Gastrocnemius medialis (tissue), 4 donors: Measurements from ENCODE around the gene SCMH1.

Experiments
- POLR2A ChIP-seq, 2 donors: fragments of 450-650 bp; IDR thresholded peaks; one replicate each; pipeline ENCODE4 v1.6.1; 2017; ENCODE audit warnings: antibody characterized with exemption in 2 of 2, mild to moderate bottlenecking in 2 of 2, moderate library complexity in 2 of 2
- TF ChIP-seq, protein P1 (sequence below), 5 experiments: fragments of 450-650 bp in 3 of 5; fragments of 200-600 bp in 2 of 5; sonication (generic) in 2 of 5; IDR thresholded peaks in 4 of 5; conservative IDR thresholded peaks in 1 of 5; 1 replicate in 4 of 5; 2 replicates in 1 of 5; pipeline ENCODE4 v1.5.1; 2016 to 2019; ENCODE audit warnings: antibody characterized with exemption in 5 of 5, mild to moderate bottlenecking in 3 of 5, moderate library complexity in 3 of 5

GRCh38 chr1:41282679-41283317 lies 40.7 kb upstream of the SCMH1 start:
- TF ChIP-seq, protein P1, sequence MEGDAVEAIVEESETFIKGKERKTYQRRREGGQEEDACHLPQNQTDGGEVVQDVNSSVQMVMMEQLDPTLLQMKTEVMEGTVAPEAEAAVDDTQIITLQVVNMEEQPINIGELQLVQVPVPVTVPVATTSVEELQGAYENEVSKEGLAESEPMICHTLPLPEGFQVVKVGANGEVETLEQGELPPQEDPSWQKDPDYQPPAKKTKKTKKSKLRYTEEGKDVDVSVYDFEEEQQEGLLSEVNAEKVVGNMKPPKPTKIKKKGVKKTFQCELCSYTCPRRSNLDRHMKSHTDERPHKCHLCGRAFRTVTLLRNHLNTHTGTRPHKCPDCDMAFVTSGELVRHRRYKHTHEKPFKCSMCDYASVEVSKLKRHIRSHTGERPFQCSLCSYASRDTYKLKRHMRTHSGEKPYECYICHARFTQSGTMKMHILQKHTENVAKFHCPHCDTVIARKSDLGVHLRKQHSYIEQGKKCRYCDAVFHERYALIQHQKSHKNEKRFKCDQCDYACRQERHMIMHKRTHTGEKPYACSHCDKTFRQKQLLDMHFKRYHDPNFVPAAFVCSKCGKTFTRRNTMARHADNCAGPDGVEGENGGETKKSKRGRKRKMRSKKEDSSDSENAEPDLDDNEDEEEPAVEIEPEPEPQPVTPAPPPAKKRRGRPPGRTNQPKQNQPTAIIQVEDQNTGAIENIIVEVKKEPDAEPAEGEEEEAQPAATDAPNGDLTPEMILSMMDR (IDR thresholded peaks at IDR 0.05 in 4 of 5, conservative IDR thresholded peaks at IDR 0.05 in 1 of 5) = peak; percentile 62 to 74 (median 65)
- no peak for TF ChIP-seq POLR2A (IDR thresholded peaks at IDR 0.05)
